Ishikawa (cell line): ENCODE results near the gene PIGP.

ENCODE experiments used
- CEBPB ChIP-seq: IDR thresholded peaks from 2 replicates; pipeline ENCODE4 v1.6.1; 2012
- CREB1 ChIP-seq: IDR thresholded peaks from 2 replicates; pipeline ENCODE4 v1.6.1; 2012; ENCODE audit warnings: low read depth
- EGR1 ChIP-seq: IDR thresholded peaks from 2 replicates; pipeline ENCODE4 v1.6.1; 2012
- EP300 ChIP-seq: IDR thresholded peaks from 2 replicates; pipeline ENCODE4 v1.6.1; 2012; ENCODE audit warnings: borderline replicate concordance
- FOXM1 ChIP-seq: IDR thresholded peaks from 2 replicates; pipeline ENCODE4 v1.6.1; 2012; ENCODE audit warnings: low read depth, borderline replicate concordance
- MAX ChIP-seq: IDR thresholded peaks from 2 replicates; pipeline ENCODE4 v1.6.1; 2012
- NFIC ChIP-seq: IDR thresholded peaks from 2 replicates; pipeline ENCODE4 v1.6.1; 2012
- RAD21 ChIP-seq: IDR thresholded peaks from 2 replicates; pipeline ENCODE4 v1.6.1; 2012; ENCODE audit warnings: low read depth
- REST ChIP-seq: IDR thresholded peaks from 2 replicates; pipeline ENCODE4 v1.6.1; 2012; ENCODE audit warnings: low read depth, mild to moderate bottlenecking
- TAF1 ChIP-seq: IDR thresholded peaks from 2 replicates; pipeline ENCODE4 v1.6.1; 2012; ENCODE audit warnings: low read depth, mild to moderate bottlenecking
- TCF12 ChIP-seq: IDR thresholded peaks from 2 replicates; pipeline ENCODE4 v1.6.1; 2012; ENCODE audit warnings: low read depth
- TEAD4 ChIP-seq: IDR thresholded peaks from 2 replicates; pipeline ENCODE4 v1.6.1; 2012
- USF1 ChIP-seq: IDR thresholded peaks from 2 replicates; pipeline ENCODE4 v1.6.1; 2012
- YY1 ChIP-seq: IDR thresholded peaks from 2 replicates; pipeline ENCODE4 v1.6.1; 2012; ENCODE audit warnings: low read depth
- ZBTB7A ChIP-seq: IDR thresholded peaks from 2 replicates; pipeline ENCODE4 v1.6.1; 2012; ENCODE audit warnings: low read depth

Gene PIGP

GRCh38 chr21:37077403-37077802 lies 4.5 kb upstream of the PIGP start:
- TF ChIP-seq RAD21 (no peak), ZBTB7A (no peak), EP300 (no peak), YY1 (no peak), TAF1 (no peak)

GRCh38 chr21:37076087-37076850 lies 3.4 kb upstream of the PIGP start:
- TF ChIP-seq MAX (no peak), TEAD4 (no peak), NFIC (no peak), CREB1 (no peak), TAF1 (no peak), RAD21 (no peak), REST (no peak), ZBTB7A (no peak), USF1 (no peak), CEBPB (no peak), TCF12 (no peak), EP300 (no peak), FOXM1 (no peak), EGR1 (no peak), YY1 (no peak)

- TF ChIP-seq REST (no peak), USF1 (no peak), TAF1 (no peak), TCF12 (no peak), ZBTB7A (no peak), NFIC (no peak), CEBPB (no peak), EP300 (no peak), TEAD4 (no peak), RAD21 (no peak), FOXM1 (no peak), EGR1 (no peak), CREB1 (no peak), MAX (no peak), YY1 (no peak)
These were observed 2.4 kb upstream of the PIGP start for GRCh38 chr21:37075214-37075770.

- no peak for TF ChIP-seq TCF12
These were observed 1.7 kb upstream of the PIGP start for GRCh38 chr21:37074546-37074945.

- TF ChIP-seq CREB1 (no peak), REST (no peak), EGR1 (no peak), CEBPB (no peak), RAD21 (no peak), EP300 (no peak), TAF1 (no peak), TCF12 (no peak), NFIC (no peak), YY1 (no peak)
These were observed 1.3 kb upstream of the PIGP start for GRCh38 chr21:37074197-37074510.
